GM23338 (cell line): ENCODE results near the gene CYP46A1. TPM values are rescaled to one million over a fixed set of nuclear protein-coding genes. Genes with fewer than 3 reads are reported as not detected.

ENCODE experiments used
- ATAC-seq: fragments of 200-7000 bp; cut with Tn5 transposase; 3 replicates; pipeline ENCODE4 v1.9.1; 2020
- DNase-seq: peaks from one replicate; pipeline ENCODE4 v3.0.0-alpha.2; 2015; ENCODE audit warnings: low spot score
- H2AFZ ChIP-seq: fragments of 200-600 bp; sonication (generic); 2 replicates; pipeline ENCODE4 v1.8.0; 2016; ENCODE audit warnings: antibody characterized with exemption, mild to moderate bottlenecking, moderate library complexity
- H3F3A ChIP-seq: fragments of 200-600 bp; sonication (generic); replicated peaks from 2 replicates; pipeline ENCODE4 v1.8.0; 2017; ENCODE audit warnings: antibody characterized with exemption, mixed run types, low read depth
- H3K27ac ChIP-seq: fragments of 200-600 bp; sonication (generic); 2 replicates; pipeline ENCODE4 v1.6.1; 2016; ENCODE audit warnings: low read depth
- H3K27me3 ChIP-seq: fragments of 200-600 bp; sonication (generic); 2 replicates; pipeline ENCODE4 v1.8.0; 2016; ENCODE audit warnings: mild to moderate bottlenecking, mixed run types, moderate library complexity; ENCODE audit not compliant: insufficient read depth
- H3K36me3 ChIP-seq: fragments of 200-600 bp; sonication (generic); 2 replicates; pipeline ENCODE4 v1.8.0; 2016; ENCODE audit warnings: mild to moderate bottlenecking; ENCODE audit not compliant: insufficient read depth
- H3K4me1 ChIP-seq: fragments of 200-600 bp; sonication (generic); 2 replicates; pipeline ENCODE4 v1.8.0; 2016; ENCODE audit warnings: mild to moderate bottlenecking, moderate library complexity; ENCODE audit not compliant: insufficient read depth
- H3K4me2 ChIP-seq: fragments of 200-600 bp; sonication (generic); 2 replicates; pipeline ENCODE4 v1.7.1; 2017; ENCODE audit warnings: mixed run types
- H3K4me3 ChIP-seq: fragments of 200-600 bp; sonication (generic); 2 replicates; pipeline ENCODE4 v1.6.1; 2016; ENCODE audit warnings: mixed run types
- H3K79me2 ChIP-seq: fragments of 200-600 bp; sonication (generic); replicated peaks from 2 replicates; pipeline ENCODE4 v1.8.0; 2017; ENCODE audit warnings: mild to moderate bottlenecking; ENCODE audit not compliant: insufficient read depth
- H3K9me2 ChIP-seq: fragments of 200-600 bp; sonication (generic); 2 replicates; pipeline ENCODE4 v1.8.0; 2017; ENCODE audit not compliant: insufficient read depth
- H4K20me1 ChIP-seq: fragments of 200-600 bp; sonication (generic); replicated peaks from 2 replicates; pipeline ENCODE4 v1.8.0; 2017; ENCODE audit warnings: mild to moderate bottlenecking; ENCODE audit not compliant: insufficient read depth
- H3K27ac Mint-ChIP-seq: 2 replicates; pipeline ENCODE4 v1.8.0; 2020; ENCODE audit warnings: inconsistent platforms, mild to moderate bottlenecking, moderate library complexity, mixed read lengths
- H3K27me3 Mint-ChIP-seq: 3 replicates; pipeline ENCODE4 v1.8.0; 2022; ENCODE audit warnings: low read depth, mild to moderate bottlenecking, moderate library complexity, mixed read lengths, inconsistent platforms; ENCODE audit not compliant: insufficient read depth, poor library complexity
- H3K36me3 Mint-ChIP-seq: 3 replicates; pipeline ENCODE4 v1.8.0; 2021; ENCODE audit warnings: low read depth, mild to moderate bottlenecking, inconsistent platforms, moderate library complexity, mixed read lengths
- H3K4me1 Mint-ChIP-seq: 3 replicates; pipeline ENCODE4 v1.8.0; 2020; ENCODE audit warnings: mild to moderate bottlenecking, inconsistent platforms, mixed read lengths
- H3K4me3 Mint-ChIP-seq: 3 replicates; pipeline ENCODE4 v1.8.0; 2021; ENCODE audit warnings: moderate library complexity, mild to moderate bottlenecking, inconsistent platforms, mixed read lengths
- H3K9me3 Mint-ChIP-seq: 3 replicates; pipeline ENCODE4 v1.8.0; 2020; ENCODE audit warnings: moderate library complexity, mild to moderate bottlenecking, inconsistent platforms, mixed read lengths
- CREB1 ChIP-seq: fragments of 250-450 bp; sonication (Bioruptor Pico); IDR thresholded peaks from 2 replicates; pipeline ENCODE4 v1.5.0; 2020; ENCODE audit warnings: low read depth, mild to moderate bottlenecking, moderate library complexity
- CTCF ChIP-seq, 2 experiments: fragments of 200-600 bp in 1 of 2; sonication (generic) in 1 of 2; conservative IDR thresholded peaks; 2 replicates each; pipeline versions ENCODE4 v1.5.1 to v1.6.1; 2016 to 2017; ENCODE audit warnings: antibody characterized with exemption in 2 of 2, low read depth in 2 of 2, mild to moderate bottlenecking in 2 of 2, moderate library complexity in 1 of 2
- JUNB ChIP-seq: IDR thresholded peaks from one replicate; pipeline ENCODE4 v1.6.1; 2016; ENCODE audit warnings: antibody characterized with exemption; ENCODE audit not compliant: unreplicated experiment
- NANOG ChIP-seq: IDR thresholded peaks from 2 replicates; pipeline ENCODE4 v1.6.1; 2016; ENCODE audit warnings: antibody characterized with exemption, borderline replicate concordance
- ZNF462 ChIP-seq: fragments of 250-450 bp; sonication (Bioruptor Pico); IDR thresholded peaks from 2 replicates; pipeline ENCODE4 v1.5.0; 2020; ENCODE audit warnings: mild to moderate bottlenecking, moderate library complexity
- polyA plus RNA-seq: library from polyadenylated mRNA; unstranded; fragments of >200 nt; fragmentation: Nextera tagmentation; extraction: Ambion mirVana; gene quantifications from 2 replicates; pipeline ENCODE4 v1.2.1, GENCODE V29; 2016
- total RNA-seq: library from RNA; depleted of rRNA; stranded (reverse); fragments of >200 nt; shearing (Covaris generic); gene quantifications from 2 replicates; pipeline ENCODE4 v1.2.3, GENCODE V29; 2014
- TF ChIP-seq, protein P1 (sequence below): IDR thresholded peaks from one replicate; pipeline ENCODE4 v1.6.1; 2018; ENCODE audit warnings: antibody characterized with exemption; ENCODE audit not compliant: unreplicated experiment

Gene CYP46A1
- total and polyA plus RNA-seq, 2 experiments from 2014 or later, result 0.59 to 0.66 TPM

DNA sequence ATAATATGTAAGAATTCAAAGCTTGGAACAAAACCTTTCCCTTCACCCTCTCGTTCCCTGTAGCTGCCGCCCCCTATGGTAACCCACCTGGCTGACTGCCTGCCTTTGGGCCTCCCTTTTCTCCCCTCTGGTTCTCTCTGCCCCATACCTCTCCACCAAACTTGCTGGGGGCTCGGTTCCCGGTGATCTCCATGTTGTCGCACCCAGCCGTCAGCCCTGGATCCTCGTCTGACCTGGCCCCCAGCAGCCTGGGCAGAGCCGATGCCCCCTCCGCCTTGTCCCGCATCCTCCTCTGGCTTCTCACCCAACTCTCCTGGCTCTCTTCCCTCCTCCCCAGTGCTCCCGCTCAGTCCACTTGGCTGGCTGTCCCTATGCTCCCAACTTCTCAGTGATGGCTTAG lies 4.5 kb downstream of the CYP46A1 start:
- peaks cover 7% of the 10 kb centered on the region for H3K27me3 Mint-ChIP-seq
- Histone ChIP-seq H3K4me2 (no peak overlapping the region), H3K9me2 (no peaks in the 10 kb centered on the region), H3K27ac (no peak overlapping the region), H3K27me3 (no peaks in the 10 kb centered on the region), H3F3A (no peaks in the 10 kb centered on the region), H3K4me1 (peaks cover 11% of the 10 kb centered on the region), H3K79me2 (no peaks in the 10 kb centered on the region), H2AFZ (peak overlapping the region; percentile 35; the same call in 1 of the 2 replicates), H3K36me3 (no peaks in the 10 kb centered on the region), H4K20me1 (no peaks in the 10 kb centered on the region), H3K4me3 (no peak overlapping the region)
- H3K27ac Mint-ChIP-seq, result no peak overlapping the region
- H3K9me3 Mint-ChIP-seq, result no peaks in the 10 kb centered on the region
- TF ChIP-seq CREB1 (CRISPR knock-in tag) (no peak), ZNF462 (CRISPR knock-in tag) (no peak), CTCF (conservative IDR thresholded peaks at IDR 0.05; ENCODE audit: low read depth in 2 of 2) (no peak), NANOG (no peak), JUNB (no peak)
- TF ChIP-seq, protein P1, sequence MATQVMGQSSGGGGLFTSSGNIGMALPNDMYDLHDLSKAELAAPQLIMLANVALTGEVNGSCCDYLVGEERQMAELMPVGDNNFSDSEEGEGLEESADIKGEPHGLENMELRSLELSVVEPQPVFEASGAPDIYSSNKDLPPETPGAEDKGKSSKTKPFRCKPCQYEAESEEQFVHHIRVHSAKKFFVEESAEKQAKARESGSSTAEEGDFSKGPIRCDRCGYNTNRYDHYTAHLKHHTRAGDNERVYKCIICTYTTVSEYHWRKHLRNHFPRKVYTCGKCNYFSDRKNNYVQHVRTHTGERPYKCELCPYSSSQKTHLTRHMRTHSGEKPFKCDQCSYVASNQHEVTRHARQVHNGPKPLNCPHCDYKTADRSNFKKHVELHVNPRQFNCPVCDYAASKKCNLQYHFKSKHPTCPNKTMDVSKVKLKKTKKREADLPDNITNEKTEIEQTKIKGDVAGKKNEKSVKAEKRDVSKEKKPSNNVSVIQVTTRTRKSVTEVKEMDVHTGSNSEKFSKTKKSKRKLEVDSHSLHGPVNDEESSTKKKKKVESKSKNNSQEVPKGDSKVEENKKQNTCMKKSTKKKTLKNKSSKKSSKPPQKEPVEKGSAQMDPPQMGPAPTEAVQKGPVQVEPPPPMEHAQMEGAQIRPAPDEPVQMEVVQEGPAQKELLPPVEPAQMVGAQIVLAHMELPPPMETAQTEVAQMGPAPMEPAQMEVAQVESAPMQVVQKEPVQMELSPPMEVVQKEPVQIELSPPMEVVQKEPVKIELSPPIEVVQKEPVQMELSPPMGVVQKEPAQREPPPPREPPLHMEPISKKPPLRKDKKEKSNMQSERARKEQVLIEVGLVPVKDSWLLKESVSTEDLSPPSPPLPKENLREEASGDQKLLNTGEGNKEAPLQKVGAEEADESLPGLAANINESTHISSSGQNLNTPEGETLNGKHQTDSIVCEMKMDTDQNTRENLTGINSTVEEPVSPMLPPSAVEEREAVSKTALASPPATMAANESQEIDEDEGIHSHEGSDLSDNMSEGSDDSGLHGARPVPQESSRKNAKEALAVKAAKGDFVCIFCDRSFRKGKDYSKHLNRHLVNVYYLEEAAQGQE, result no peak
- no peak for DNase-seq
- H3K4me1 Mint-ChIP-seq, result peaks cover 30% of the 10 kb centered on the region
- H3K36me3 Mint-ChIP-seq, result no peaks in the 10 kb centered on the region; the same call in 2 of the 3 replicates
- no peak overlapping the region; the same call in 2 of the 3 replicates for H3K4me3 Mint-ChIP-seq
- no peak for ATAC-seq
